Measurements from ENCODE around the gene OR1L6.

OR1L6 gene, protein sequence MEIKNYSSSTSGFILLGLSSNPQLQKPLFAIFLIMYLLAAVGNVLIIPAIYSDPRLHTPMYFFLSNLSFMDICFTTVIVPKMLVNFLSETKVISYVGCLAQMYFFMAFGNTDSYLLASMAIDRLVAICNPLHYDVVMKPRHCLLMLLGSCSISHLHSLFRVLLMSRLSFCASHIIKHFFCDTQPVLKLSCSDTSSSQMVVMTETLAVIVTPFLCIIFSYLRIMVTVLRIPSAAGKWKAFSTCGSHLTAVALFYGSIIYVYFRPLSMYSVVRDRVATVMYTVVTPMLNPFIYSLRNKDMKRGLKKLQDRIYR

GRCh38 chr9:122742003-122742402, at the start of gene OR1L6:
Gene OR1L6 (plus strand): TSS chr9:122742303. CDS start chr9:122749848, 7,545 bp downstream.
- DNase-seq (ENCODE audit: low spot score) = no peak
- FAIRE-seq = no peak

DNA sequence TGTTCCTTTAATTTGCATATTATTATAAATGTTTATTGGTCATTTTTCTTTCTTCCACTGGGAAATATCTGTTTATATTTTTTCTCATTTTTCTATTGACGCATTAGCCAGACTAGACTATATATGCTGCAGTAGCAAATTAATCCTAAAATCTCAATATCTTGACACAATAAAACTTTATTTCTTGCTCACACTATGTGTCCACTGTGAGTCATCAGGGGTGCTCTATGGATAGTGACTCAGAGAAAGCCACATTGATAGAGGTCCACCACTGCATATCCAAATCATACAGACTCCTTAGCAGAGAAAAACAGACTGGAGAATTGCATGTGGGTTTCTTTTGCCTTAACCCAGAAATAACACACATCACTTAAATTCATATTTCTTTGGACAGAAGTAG, 46.4 kb upstream of the OR1L6 start:
- FAIRE-seq (no peak), DNase-seq (ENCODE audit: low spot score) (no peak)

- FAIRE-seq (no peak), DNase-seq (ENCODE audit: low spot score) (no peak)
These were observed 24.1 kb upstream of the OR1L6 start for GRCh38 chr9:122718038-122718437.

DNA sequence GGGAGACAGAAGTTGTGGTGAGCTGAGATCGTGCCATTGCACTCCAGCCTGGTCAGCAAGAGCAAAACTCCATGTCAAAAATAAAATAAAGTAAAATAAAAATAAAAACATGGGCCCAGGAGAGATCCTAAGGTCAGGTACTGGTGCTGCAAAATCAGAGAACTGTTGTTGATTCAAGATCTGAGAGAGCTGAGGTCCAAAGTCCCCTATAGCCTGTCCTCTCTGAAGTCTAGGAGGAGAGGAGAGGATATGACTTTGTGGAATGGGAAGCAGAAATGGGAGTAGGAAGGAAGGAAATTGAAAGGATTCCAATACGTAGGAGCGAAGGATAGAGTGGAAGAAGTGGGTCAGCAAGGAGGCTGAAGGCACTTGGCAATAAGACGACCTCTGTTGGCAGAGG, 22.9 kb upstream of the OR1L6 start:
- FAIRE-seq = no peak

GRCh38 chr9:122723690-122724089, 18.4 kb upstream of the OR1L6 start, which contains the start of gene OR1L4:
Gene OR1L4 (plus strand): TSS chr9:122723990. CDS start chr9:122723990, 0 bp downstream.
- no peak for DNase-seq (ENCODE audit: low spot score)
- FAIRE-seq = no peak

More for the DNA sequence above, 22.9 kb upstream of the OR1L6 start:
- no peak for DNase-seq (ENCODE audit: low spot score)

GRCh38 chr9:122754825-122755224, 12.7 kb downstream of the OR1L6 start:
- no peak for DNase-seq (ENCODE audit: low spot score)
- FAIRE-seq = no peak

DNA sequence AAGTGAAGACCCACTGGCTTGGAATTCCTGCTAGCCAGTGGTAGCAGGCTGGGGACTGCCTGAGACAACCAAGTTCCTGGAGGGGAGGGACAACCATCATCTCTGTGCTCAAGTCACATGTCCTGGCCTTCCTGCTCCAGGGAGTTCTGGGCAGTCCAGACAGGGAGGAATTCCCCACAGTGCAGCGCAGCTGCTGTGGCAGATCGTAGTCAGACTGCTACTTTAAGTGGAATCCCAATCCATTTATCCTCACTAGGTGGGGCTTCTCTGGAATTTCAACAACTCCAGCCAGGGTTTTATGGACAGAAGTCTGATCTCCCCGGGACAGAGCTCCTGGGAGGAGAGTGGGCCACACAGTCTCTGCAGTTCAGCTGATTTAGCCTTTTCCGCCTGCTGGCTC, 25.7 kb downstream of the OR1L6 start:
- no peak for FAIRE-seq
- DNase-seq (ENCODE audit: low spot score) = no peak

- DNase-seq (ENCODE audit: low spot score) (no peak), FAIRE-seq (no peak)
These were observed 34.9 kb downstream of the OR1L6 start for GRCh38 chr9:122777052-122777451.

- DNase-seq (ENCODE audit: low spot score) (peak; percentile 73), FAIRE-seq (no peak)
These were observed 36.0 kb downstream of the OR1L6 start for GRCh38 chr9:122777935-122778627.

DNA sequence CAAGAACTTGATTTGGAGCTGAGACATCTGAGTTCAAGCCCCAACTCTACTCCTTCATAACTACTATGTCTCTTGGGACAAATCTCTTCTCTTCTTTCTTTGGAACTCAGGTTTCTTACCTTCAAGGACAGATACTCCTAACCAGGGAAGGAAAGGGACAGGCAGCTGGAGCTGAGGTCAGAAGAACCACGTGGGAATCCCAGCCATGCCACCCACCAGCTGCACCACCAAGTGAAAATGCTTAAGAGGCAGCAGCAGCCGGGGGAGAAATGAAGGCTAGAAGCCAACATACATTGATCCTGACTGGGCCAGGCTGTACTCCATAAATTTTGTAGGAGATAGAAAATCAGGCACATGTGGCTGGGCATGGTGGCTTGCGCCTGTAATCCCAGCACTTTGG, 37.1 kb downstream of the OR1L6 start:
- DNase-seq (ENCODE audit: low spot score) = no peak
- no peak for FAIRE-seq

GRCh38 chr9:122780026-122780425, 37.9 kb downstream of the OR1L6 start:
- FAIRE-seq = no peak
- no peak for DNase-seq (ENCODE audit: low spot score)

DNA sequence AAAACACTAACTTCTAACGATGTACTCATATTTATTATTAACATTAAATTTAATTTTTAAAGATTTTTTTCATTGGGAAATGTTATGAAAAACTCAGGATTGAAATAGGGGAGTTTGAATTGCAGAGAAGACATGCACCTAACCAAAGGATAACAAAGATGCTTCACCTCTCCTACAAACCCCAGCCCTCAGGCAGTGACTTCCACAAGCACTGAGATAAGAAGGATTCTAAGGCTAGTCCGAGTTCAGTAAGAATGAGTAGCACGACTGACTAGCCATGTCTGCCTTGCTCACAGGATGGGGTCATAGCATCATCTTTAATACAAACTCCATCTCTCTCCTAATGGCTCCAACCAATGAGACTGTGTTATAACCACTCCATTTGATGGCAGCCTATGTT, 39.6 kb downstream of the OR1L6 start:
- no peak for DNase-seq (ENCODE audit: low spot score)
- no peak for FAIRE-seq

DNA sequence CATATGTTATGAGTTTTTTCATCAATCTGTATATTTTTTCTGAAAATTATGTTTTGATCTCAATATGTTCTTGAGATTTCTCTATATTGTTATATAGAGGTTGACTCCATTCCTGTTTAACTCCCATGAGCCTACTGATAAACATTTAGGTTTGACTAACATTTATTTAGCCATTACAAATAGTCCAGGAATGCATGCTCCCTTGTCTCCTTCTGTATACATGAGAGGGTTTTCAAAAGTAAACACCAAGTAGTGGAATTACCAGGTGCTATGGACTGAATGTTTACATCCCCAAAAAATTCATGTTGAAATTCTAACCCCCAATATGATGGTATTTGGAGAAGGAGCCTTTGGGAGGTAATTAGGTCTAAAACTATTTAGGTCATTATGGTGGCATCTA, 43.2 kb downstream of the OR1L6 start:
- no peak for DNase-seq (ENCODE audit: low spot score)
- no peak for FAIRE-seq

DNA sequence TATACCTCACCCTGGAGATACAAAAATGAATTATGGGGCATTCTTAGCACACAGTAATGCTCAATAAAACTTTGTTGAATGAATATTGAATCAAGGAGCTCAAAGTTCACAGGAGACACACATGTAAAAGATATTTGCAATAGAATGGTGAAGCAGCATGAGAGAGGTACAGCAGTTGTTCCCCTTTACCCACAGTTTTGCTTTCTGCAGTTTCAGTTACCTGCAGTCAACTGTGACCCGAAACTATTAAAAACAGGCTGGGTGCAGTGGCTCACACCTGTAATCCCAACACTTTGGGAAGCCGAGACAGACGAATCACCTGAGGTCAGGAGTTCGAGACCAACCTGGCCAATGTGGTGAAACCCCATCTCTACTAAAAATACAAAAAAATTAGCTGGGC, 44.2 kb downstream of the OR1L6 start:
- no peak for FAIRE-seq
- DNase-seq (ENCODE audit: low spot score) = no peak

DNA sequence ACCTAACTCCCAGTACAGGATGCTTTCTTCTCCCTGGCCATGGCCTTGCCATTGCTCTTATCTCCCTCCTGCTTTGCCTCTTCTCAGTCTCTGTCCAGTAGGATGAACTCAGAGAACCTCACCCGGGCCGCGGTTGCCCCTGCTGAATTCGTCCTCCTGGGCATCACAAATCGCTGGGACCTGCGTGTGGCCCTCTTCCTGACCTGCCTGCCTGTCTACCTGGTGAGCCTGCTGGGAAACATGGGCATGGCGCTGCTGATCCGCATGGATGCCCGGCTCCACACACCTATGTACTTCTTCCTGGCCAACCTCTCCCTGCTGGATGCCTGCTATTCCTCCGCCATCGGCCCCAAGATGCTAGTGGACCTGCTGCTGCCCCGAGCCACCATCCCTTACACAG, 46.7 kb downstream of the OR1L6 start, which contains the start of gene OR5C1:
OR5C1 (plus strand) TSS at position 103 of the 400 bp plus-strand sequence; CDS start at position 103, 0 bp downstream.
- FAIRE-seq (no peak), DNase-seq (ENCODE audit: low spot score) (no peak)

GRCh38 chr9:122789256-122790046, 47.3 kb downstream of the OR1L6 start:
- FAIRE-seq (no peak), DNase-seq (ENCODE audit: low spot score) (no peak)

GRCh38 chr9:122791872-122792669, 50.0 kb downstream of the OR1L6 start:
- DNase-seq (ENCODE audit: low spot score) = no peak
- FAIRE-seq = no peak

DNA sequence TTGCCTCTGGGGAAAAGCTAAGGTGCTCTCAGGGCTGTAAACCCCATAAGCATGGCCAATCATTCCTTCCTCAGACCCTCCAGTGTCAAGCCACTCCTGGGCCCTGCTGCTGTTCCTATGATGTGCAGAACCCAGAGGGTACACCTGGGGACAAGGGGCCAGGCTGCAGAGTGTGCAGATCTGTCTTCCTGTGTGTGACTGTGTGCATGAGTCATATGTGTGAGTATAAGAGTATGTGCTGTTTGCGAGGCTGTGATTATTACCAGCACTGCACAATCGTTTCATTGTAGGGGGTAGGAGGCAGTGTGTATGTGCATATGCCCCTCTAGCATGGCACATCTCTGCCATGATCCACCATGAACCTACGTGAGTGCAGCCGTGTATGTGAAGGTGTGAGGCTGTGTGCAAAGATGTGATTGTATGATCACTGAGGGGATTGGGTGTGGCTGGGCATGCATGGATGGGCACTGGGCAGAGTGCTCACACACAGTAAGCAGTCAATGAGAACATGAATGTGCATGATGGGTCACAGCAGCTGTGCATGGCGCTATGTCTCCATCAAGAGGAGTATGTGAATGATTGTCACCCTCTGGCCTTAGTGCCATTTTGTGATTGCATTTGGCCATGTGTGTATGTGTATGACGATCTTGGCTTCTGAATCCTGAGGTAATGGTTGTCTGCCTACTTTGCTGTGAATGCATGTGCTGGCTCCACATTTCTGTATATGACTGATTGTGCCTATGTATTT, 55.4 kb downstream of the OR1L6 start:
- DNase-seq (ENCODE audit: low spot score) (no peak), FAIRE-seq (no peak)

Data from RCC 7860 (cell line).